ENCODE data around the gene KIFC3. TPM values are rescaled to one million over a fixed set of nuclear protein-coding genes. Genes with fewer than 3 reads are reported as not detected.

Gene KIFC3
- total RNA-seq, 4 donors from 2014 or later: 116 to 206 (median 164) TPM

DNA sequence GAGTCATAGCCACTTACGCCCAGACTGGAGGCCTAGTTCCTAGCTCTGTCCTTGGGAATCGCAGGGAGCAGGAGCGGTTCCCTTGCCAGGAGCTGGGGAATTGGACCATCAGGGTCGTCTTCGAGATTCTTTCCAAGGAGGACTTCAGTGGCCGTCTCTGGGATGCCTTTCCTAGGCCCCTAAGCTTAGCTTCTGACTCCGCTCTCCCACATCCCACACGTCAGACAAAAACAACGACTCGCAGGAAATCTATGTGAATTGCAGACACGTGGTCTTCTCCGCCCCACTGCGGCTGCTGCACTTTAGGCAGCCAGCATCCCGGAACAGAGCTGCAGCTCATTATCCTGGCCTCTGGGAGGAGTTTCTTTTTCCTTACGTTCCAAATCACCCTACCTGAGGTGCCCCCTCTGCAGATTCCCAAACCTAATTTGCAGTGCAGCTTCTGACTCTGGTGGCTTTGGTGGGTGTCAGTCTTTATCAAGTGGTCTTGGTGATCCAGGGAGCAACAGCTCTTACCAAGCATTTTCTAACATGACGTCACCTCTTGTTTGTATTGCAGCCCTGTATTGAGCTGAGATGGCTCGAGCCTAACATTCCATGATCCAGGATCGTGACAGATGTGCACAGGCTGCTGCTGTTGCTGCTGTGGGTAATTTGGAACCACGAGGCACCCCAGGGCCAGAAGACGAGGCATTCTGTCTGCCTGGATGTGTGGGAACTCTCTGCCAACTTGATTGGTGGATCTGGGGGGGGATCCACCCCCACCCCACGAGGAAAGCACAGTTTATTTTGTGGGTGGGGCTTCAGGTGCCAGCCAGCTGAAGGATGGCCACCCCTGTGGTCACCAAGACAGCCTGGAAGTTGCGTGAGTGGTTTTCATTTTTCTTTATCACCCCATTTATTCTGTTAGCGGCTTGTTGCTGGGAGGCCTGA is 65.6 kb downstream of the KIFC3 start:
- WGBS, 2 donors: 10 to 11% methylated on average over 23 of the region's 23 CpGs
- intact Hi-C loops (cut with DNase I; ENCODE audit: low total_unique reads): no loop called here
- TF ChIP-seq POLR2A (IDR thresholded peaks at IDR 0.05): no peak
- TF ChIP-seq, protein P1, sequence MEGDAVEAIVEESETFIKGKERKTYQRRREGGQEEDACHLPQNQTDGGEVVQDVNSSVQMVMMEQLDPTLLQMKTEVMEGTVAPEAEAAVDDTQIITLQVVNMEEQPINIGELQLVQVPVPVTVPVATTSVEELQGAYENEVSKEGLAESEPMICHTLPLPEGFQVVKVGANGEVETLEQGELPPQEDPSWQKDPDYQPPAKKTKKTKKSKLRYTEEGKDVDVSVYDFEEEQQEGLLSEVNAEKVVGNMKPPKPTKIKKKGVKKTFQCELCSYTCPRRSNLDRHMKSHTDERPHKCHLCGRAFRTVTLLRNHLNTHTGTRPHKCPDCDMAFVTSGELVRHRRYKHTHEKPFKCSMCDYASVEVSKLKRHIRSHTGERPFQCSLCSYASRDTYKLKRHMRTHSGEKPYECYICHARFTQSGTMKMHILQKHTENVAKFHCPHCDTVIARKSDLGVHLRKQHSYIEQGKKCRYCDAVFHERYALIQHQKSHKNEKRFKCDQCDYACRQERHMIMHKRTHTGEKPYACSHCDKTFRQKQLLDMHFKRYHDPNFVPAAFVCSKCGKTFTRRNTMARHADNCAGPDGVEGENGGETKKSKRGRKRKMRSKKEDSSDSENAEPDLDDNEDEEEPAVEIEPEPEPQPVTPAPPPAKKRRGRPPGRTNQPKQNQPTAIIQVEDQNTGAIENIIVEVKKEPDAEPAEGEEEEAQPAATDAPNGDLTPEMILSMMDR (IDR thresholded peaks at IDR 0.05): no peak
- peak overlapping the region; percentile 58 for H3K4me3 ChIP-seq (ENCODE audit: low read depth, poor library complexity, severe bottlenecking)
- peak in 1 of 2 donors; percentile 90 for DNase-seq (ENCODE audit: low spot score in 2 of 2)

DNA sequence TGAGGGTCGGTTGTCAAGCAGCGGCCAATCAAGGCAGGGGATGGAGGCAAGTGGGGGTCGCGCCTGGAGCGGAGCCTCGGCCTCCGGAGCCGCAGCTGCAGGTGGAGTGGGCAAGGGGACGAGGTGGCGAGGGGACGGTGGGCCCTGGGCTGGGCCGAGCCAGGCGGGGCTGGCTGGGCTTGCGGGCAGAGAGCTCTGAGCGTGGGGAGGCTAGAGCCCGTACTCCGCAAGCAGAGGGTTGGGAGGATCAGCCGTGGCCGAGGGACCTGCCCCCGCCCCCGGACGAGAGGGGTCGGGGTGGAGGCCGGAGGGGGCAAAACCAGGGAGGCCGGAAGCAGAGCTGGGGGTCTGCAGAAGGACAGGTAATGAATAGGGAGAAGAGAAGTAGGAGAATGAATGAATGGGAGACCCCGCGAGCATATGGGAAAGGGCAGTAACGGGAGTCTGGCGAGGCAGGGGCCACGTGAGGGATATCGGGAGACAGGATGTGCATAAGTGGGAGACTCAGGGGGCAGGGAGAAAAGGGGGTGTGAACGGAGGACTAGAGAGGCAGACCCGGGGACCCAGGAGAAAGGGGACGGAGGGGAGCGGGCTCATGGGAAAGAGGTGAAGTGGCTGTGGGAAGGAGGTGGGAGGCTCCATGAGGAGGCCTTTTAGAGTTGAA is 66.4 kb downstream of the KIFC3 start, which contains the start of gene KATNB1:
TSS of gene KATNB1 (plus strand) at position 16 of the 664 bp plus-strand sequence. CDS start 1,474 bp downstream, outside the sequence.
- TF ChIP-seq POLR2A (IDR thresholded peaks at IDR 0.05): no peak
- TF ChIP-seq, protein P1 (IDR thresholded peaks at IDR 0.05): peak in 1 of 3 donors; percentile 9
- DNase-seq (ENCODE audit: low spot score in 2 of 2): peak in 1 of 2 donors; percentile 88
- H3K4me3 ChIP-seq (ENCODE audit: low read depth, poor library complexity, severe bottlenecking): peak within 1 kb of the TSS; percentile 61
- intact Hi-C loops (cut with DNase I; ENCODE audit: low total_unique reads): no loop called here
- WGBS, 2 donors: 1% methylated on average over 35 of the region's 35 CpGs

DNA sequence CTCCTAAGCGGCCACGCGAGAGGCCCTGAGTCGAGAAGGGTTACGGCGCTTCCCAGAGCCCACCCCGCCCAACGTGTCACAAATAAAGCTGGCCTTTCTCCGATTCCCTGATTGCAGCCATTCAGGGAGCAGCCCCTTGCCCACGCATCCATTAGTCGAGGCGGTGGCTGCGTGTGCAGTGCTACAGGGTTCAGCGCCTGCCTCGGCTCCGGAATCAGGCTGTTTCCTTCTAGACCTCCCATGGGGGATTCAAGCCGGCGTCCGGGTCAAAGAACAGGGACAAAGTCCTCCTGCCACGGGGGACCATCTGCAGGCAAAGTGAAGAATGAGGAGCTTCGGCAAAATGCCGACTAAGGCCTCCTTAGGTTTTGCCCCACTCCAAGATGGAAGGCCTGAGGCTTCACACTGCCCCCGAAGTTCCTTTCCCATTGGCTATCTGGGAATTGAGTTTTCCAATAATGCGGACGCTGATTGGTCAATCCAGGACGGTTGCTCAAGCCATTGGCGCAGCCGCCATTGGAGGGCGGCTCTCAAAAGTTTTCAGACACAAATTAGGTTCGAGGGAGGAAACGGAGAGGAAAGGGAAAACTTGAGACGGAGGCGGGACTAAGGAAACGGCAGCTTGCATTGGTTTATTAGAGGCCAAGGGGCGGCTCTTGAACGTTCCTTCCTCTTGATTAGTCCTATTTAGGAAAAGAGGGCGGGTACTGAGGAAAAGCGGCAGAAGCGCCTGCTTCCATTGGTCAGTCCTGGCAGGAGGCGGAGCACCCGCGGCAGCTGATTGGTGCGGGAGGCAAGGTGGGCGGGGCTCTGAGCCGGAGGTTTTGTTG is 67.2 kb downstream of the KIFC3 start:
- peak overlapping the region; percentile 61 for H3K4me3 ChIP-seq (ENCODE audit: low read depth, poor library complexity, severe bottlenecking)
- DNase-seq (ENCODE audit: low spot score in 2 of 2): peak; percentile 100
- intact Hi-C loops (cut with DNase I; ENCODE audit: low total_unique reads): no loop called here
- WGBS, 2 donors: 1% methylated on average over 38 to 43 of the region's 45 CpGs
- TF ChIP-seq, protein P1 (IDR thresholded peaks at IDR 0.05): no peak
- no peak for TF ChIP-seq POLR2A (IDR thresholded peaks at IDR 0.05)

DNA sequence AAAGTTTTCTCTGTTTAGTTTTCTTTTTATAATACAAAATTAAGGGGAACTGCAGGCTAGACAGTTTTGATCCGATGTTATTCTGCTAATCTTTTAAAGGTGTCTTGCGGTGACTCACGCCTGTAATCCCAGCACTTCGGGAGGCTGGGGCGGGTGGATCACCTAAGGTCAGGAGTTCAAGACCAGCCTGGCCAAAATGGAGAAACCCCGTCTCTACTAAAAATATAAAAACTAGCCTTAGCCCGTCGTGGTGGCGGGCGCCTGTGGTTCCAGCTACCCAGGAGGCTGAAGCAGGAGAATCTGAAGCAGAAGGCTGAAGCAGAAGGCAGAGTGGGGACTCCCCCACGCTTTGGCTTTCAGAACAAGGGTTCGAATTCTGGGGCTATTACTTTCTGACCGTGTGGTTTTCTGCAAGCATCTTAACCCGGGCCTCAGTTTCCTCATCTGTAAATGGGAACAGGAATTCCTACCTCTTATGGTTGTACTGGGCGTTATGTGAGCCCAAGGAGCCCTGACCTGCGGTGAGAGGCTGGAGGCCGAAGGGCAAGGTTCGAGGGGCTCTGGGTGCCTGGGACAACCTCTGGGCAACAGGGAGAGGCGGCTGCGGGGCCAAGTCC is 67.9 kb downstream of the KIFC3 start:
- 45 to 47% methylated on average over 19 to 20 of the region's 20 CpGs for WGBS, 2 donors

More for the DNA sequence above, 67.9 kb downstream of the KIFC3 start:
- TF ChIP-seq, protein P1 (IDR thresholded peaks at IDR 0.05): no peak
- TF ChIP-seq POLR2A (IDR thresholded peaks at IDR 0.05): no peak
- DNase-seq (ENCODE audit: low spot score in 2 of 2): no peak
- H3K4me3 ChIP-seq (ENCODE audit: low read depth, poor library complexity, severe bottlenecking): peak overlapping the region; percentile 61
- intact Hi-C loops (cut with DNase I; ENCODE audit: low total_unique reads): no loop called here
